ENCODE measurements around the gene PMEL. TPM values are rescaled to one million over a fixed set of nuclear protein-coding genes. Genes with fewer than 3 reads are reported as not detected.

PMEL gene
- total RNA-seq, 2 experiments from 2014 or later = 1.4 to 2.4 TPM

- CTCF ChIA-PET (ENCODE audit: unreplicated experiment) = no interaction called here
- Histone ChIP-seq H3K9me2 (ENCODE audit: insufficient read depth, low read length) (no peaks in the 10 kb centered on the region), H2AFZ (ENCODE audit: low read length) (no peak overlapping the region), H3K36me3 (ENCODE audit: insufficient read depth, low read length) (peaks cover 72% of the 10 kb centered on the region), H3K9me3 (ENCODE audit: low read length) (no peaks in the 10 kb centered on the region), H4K20me1 (ENCODE audit: insufficient read depth, low read length) (peaks cover 3% of the 10 kb centered on the region; the same call in 1 of the 2 replicates), H3K27ac (ENCODE audit: low read depth, low read length, poor library complexity, severe bottlenecking) (no peak overlapping the region), H3K4me3 (ENCODE audit: low read depth, low read length, poor library complexity, severe bottlenecking) (no peak overlapping the region), H3K79me2 (ENCODE audit: insufficient read depth, low read depth, low read length) (peaks cover 78% of the 10 kb centered on the region), H3K4me1 (ENCODE audit: insufficient read depth, low read length, poor library complexity, severe bottlenecking) (peaks cover 6% of the 10 kb centered on the region), H3K4me2 (ENCODE audit: low read length) (no peak overlapping the region)
- POLR2A ChIA-PET = interaction anchor here (1.2 kb wide), 1 partner anchor 59 kb away, joined by 3 read pairs; no protein-coding TSS in a partner anchor
- no TSS peak for BruUV-seq (replicated peaks)
- no peak for DNase-seq (ENCODE audit: low spot score)
- intact Hi-C loops (cut with micrococcal nuclease; ENCODE audit: unreplicated experiment) = no loop called here
- TF ChIP-seq EZH2phosphoT487 (IDR thresholded peaks at IDR 0.05; ENCODE audit: borderline replicate concordance, low read depth, low read length) (no peak), CTCF (conservative IDR thresholded peaks at IDR 0.05; ENCODE audit: low read length) (no peak)
Observed at GRCh38 chr12:55912908-55913307, 52.9 kb downstream of the PMEL start.

- Histone ChIP-seq H3K4me3 (ENCODE audit: low read depth, low read length, poor library complexity, severe bottlenecking) (no peak overlapping the region), H3K4me1 (ENCODE audit: insufficient read depth, low read length, poor library complexity, severe bottlenecking) (peaks cover 10% of the 10 kb centered on the region), H3K9me2 (ENCODE audit: insufficient read depth, low read length) (no peaks in the 10 kb centered on the region), H3K9me3 (ENCODE audit: low read length) (no peaks in the 10 kb centered on the region), H2AFZ (ENCODE audit: low read length) (no peak overlapping the region), H3K4me2 (ENCODE audit: low read length) (no peak overlapping the region), H3K36me3 (ENCODE audit: insufficient read depth, low read length) (peaks cover 49% of the 10 kb centered on the region), H3K79me2 (ENCODE audit: insufficient read depth, low read depth, low read length) (peaks cover 47% of the 10 kb centered on the region), H3K27ac (ENCODE audit: low read depth, low read length, poor library complexity, severe bottlenecking) (no peak overlapping the region), H4K20me1 (ENCODE audit: insufficient read depth, low read length) (peaks cover 2% of the 10 kb centered on the region; the same call in 1 of the 2 replicates)
- TF ChIP-seq EZH2phosphoT487 (IDR thresholded peaks at IDR 0.05; ENCODE audit: borderline replicate concordance, low read depth, low read length) (no peak), CTCF (conservative IDR thresholded peaks at IDR 0.05; ENCODE audit: low read length) (no peak)
- no TSS peak for BruUV-seq (replicated peaks)
- intact Hi-C loops (cut with micrococcal nuclease; ENCODE audit: unreplicated experiment) = no loop called here
- POLR2A ChIA-PET = interaction anchor here (0.9 kb wide), 1 partner anchor 9 kb away, joined by 3 read pairs; no protein-coding TSS in a partner anchor
- CTCF ChIA-PET (ENCODE audit: unreplicated experiment) = no interaction called here
- no peak for DNase-seq (ENCODE audit: low spot score)
Observed at GRCh38 chr12:55909513-55909884, 56.3 kb downstream of the PMEL start.

- BruUV-seq (replicated peaks) = no TSS peak
- H3K9me2 ChIP-seq (ENCODE audit: insufficient read depth, low read length) = no peaks in the 10 kb centered on the region
- no peak overlapping the region for H2AFZ ChIP-seq (ENCODE audit: low read length)
- no peaks in the 10 kb centered on the region for H3K9me3 ChIP-seq (ENCODE audit: low read length)
- no peak overlapping the region for H3K4me3 ChIP-seq (ENCODE audit: low read depth, low read length, poor library complexity, severe bottlenecking)
- POLR2A ChIA-PET = interaction anchor here (0.9 kb wide), 1 partner anchor 9 kb away, joined by 3 read pairs; no protein-coding TSS in a partner anchor
- H3K36me3 ChIP-seq (ENCODE audit: insufficient read depth, low read length) = peaks cover 44% of the 10 kb centered on the region
- DNase-seq (ENCODE audit: low spot score) = no peak
- peaks cover 41% of the 10 kb centered on the region; the same call in 1 of the 2 replicates for H3K79me2 ChIP-seq (ENCODE audit: insufficient read depth, low read depth, low read length)
- no peak for TF ChIP-seq EZH2phosphoT487 (IDR thresholded peaks at IDR 0.05; ENCODE audit: borderline replicate concordance, low read depth, low read length)
- no peak for TF ChIP-seq CTCF (conservative IDR thresholded peaks at IDR 0.05; ENCODE audit: low read length)
- intact Hi-C loops (cut with micrococcal nuclease; ENCODE audit: unreplicated experiment) = no loop called here
- no peaks in the 10 kb centered on the region; the same call in 1 of the 2 replicates for H4K20me1 ChIP-seq (ENCODE audit: insufficient read depth, low read length)
- H3K4me2 ChIP-seq (ENCODE audit: low read length) = no peak overlapping the region
- peaks cover 6% of the 10 kb centered on the region for H3K4me1 ChIP-seq (ENCODE audit: insufficient read depth, low read length, poor library complexity, severe bottlenecking)
- no peak overlapping the region for H3K27ac ChIP-seq (ENCODE audit: low read depth, low read length, poor library complexity, severe bottlenecking)
- CTCF ChIA-PET (ENCODE audit: unreplicated experiment) = no interaction called here
Observed at GRCh38 chr12:55908726-55909512, 56.9 kb downstream of the PMEL start.
